Spinal cord (tissue), 10 donors: ENCODE measurements around the gene MTHFD1. TPM values are rescaled to one million over a fixed set of nuclear protein-coding genes. Genes with fewer than 3 reads are reported as not detected.

ENCODE experiments used
- DNase-seq, 6 donors: peaks; one replicate each; pipeline versions ENCODE4 v3.0.0 to v3.0.0-alpha.2; 2013 to 2015; ENCODE audit warnings: low spot score in 6 of 6, low read depth in 4 of 6
- H3K27ac ChIP-seq: one replicate; pipeline ENCODE4 v1.5.1; 2013; ENCODE audit warnings: low read depth, low read length, control low read depth
- H3K27me3 ChIP-seq: one replicate; pipeline ENCODE4 v1.6.1; 2013; ENCODE audit warnings: low read length; ENCODE audit not compliant: control insufficient read depth, insufficient read depth
- H3K36me3 ChIP-seq: one replicate; pipeline ENCODE4 v1.6.1; 2013; ENCODE audit warnings: low read length; ENCODE audit not compliant: control insufficient read depth, insufficient read depth
- H3K4me1 ChIP-seq: one replicate; pipeline ENCODE4 v1.6.1; 2013; ENCODE audit warnings: low read length; ENCODE audit not compliant: control insufficient read depth, insufficient read depth
- H3K4me3 ChIP-seq: one replicate; pipeline ENCODE4 v1.5.1; 2013; ENCODE audit warnings: low read depth, low read length, control low read depth
- H3K9me3 ChIP-seq: one replicate; pipeline ENCODE4 v1.6.1; 2013; ENCODE audit warnings: low read length; ENCODE audit not compliant: control insufficient read depth, insufficient read depth
- WGBS: methylation state at CpG from one replicate; pipeline ENCODE4 v1.1.5; 2013; ENCODE audit warnings: missing lambda C conversion rate; ENCODE audit not compliant: insufficient coverage; 5-methylcytosine and 5-hydroxymethylcytosine counted together
- polyA plus RNA-seq, 2 donors: library from polyadenylated mRNA; unstranded; fragments of 120-200 nt; gene quantifications; one replicate each; pipeline ENCODE4 v1.2.1, GENCODE V29; 2013; ENCODE audit not compliant: insufficient read length in 2 of 2
- total RNA-seq, 2 donors: library from RNA; depleted of rRNA in 1 of 2; stranded (reverse); fragments of 120-200 nt in 1 of 2; fragments of >200 nt in 1 of 2; gene quantifications; one replicate each; pipeline versions ENCODE4 v1.2.3 to v1.2.4, GENCODE V29; 2013 to 2014
- donor health status: healthy.

Gene MTHFD1
- total and polyA plus RNA-seq, 4 donors: 30.4 to 83.3 (median 53.1) TPM

DNA sequence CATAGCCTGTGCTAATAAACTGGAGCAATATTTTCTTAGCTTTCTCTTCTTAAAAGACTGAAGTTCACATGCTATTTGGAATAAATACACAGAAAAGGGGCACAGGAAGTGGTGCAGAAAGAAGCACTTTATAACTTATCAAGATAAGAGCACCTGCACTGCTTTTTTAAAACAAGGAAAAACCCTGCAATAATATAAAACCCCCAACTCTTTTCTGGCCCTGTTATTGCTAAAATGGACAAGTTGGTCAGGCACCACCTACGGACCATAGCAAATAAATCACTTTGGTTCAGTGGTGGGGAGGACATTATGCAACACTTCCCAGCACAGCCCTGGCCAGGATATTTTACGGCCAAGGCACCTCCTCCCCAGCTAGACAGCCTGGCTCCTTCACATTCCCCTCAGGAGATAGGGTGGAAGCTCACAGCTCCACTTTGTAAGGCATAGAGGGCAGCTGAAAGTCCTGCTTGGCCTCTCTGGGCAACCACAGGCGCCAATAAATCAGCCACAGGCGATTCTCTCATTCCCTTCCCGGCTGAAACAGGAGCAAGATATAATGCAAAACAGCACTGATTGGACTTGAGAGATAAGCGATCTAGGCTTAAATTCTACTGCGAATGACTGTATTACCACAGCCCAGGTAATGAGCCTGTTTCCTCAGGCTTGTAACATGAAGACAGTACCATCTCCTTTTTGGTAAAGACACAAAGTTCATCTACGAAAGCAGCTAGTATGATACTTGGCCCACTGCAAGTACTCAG is 113.4 kb downstream of the MTHFD1 start:
- Histone ChIP-seq H3K27ac (peak overlapping the region; percentile 35), H3K36me3 (peaks cover 2% of the 10 kb centered on the region), H3K27me3 (no peaks in the 10 kb centered on the region), H3K9me3 (no peaks in the 10 kb centered on the region), H3K4me3 (no peak overlapping the region), H3K4me1 (peaks cover 13% of the 10 kb centered on the region)
- peak in 2 of 6 donors; percentile 9 to 38 for DNase-seq
- 54% methylated on average over 3 of the region's 8 CpGs for WGBS

DNA sequence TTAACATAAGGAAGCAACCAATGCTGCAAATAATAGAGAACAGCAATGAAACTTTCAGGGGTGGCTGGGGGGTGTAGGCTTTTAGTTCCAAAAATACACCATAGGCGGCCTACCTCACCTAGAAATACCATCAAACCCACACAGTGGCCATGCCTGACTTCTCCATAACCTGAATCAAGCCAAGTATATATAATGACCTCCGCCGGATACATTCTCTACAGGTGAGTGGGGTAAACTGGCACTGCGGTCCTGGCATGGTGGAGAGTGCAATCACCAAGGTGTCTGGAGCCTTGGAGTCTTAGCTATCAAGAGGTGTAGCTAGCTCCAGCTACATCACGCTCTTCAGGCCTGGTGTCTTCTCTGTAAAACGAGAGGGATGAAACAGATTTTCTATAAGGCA is 114.3 kb downstream of the MTHFD1 start:
- no peak for DNase-seq
- WGBS: no CpG with 5 or more reads among the region's 6 CpGs
- H3K9me3 ChIP-seq: no peaks in the 10 kb centered on the region
- H3K27me3 ChIP-seq: no peaks in the 10 kb centered on the region
- H3K27ac ChIP-seq: peak overlapping the region; percentile 99
- H3K4me1 ChIP-seq: peaks cover 13% of the 10 kb centered on the region
- peaks cover 2% of the 10 kb centered on the region for H3K36me3 ChIP-seq
- H3K4me3 ChIP-seq: peak overlapping the region; percentile 98

DNA sequence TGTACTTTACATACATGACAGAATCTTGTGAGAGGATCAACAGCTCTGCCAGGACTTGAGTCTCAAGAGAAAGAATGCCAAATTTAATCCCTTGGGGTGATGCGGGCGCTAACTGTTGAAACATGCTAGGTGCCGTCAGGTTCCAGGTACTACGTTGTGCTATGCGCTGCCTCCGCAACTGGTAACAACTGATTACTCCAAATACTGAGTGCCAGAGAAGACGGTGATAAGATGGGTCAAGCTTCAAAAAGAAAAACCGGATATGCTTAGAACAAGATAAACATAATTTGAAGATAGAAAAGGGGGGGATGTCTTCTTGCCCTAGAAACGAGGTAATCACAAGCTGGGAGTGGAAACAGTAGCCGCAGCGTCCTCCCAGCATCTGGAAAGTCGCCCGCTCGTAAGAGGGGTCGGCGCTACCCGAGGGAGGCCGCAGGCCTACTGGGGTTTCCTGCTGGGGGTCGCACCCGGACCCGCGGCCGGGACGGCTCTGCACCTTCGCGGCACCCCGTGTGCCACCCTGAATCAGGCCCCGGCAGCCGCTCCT is 114.8 kb downstream of the MTHFD1 start:
- no peaks in the 10 kb centered on the region for H3K9me3 ChIP-seq
- under 1% methylated on average over 24 of the region's 29 CpGs for WGBS
- H3K4me1 ChIP-seq: peaks cover 13% of the 10 kb centered on the region
- DNase-seq: peak in 2 of 6 donors; percentile 46 to 67
- peak overlapping the region; percentile 99 for H3K27ac ChIP-seq
- H3K27me3 ChIP-seq: no peaks in the 10 kb centered on the region
- H3K4me3 ChIP-seq: peak overlapping the region; percentile 98
- peaks cover 2% of the 10 kb centered on the region for H3K36me3 ChIP-seq

DNA sequence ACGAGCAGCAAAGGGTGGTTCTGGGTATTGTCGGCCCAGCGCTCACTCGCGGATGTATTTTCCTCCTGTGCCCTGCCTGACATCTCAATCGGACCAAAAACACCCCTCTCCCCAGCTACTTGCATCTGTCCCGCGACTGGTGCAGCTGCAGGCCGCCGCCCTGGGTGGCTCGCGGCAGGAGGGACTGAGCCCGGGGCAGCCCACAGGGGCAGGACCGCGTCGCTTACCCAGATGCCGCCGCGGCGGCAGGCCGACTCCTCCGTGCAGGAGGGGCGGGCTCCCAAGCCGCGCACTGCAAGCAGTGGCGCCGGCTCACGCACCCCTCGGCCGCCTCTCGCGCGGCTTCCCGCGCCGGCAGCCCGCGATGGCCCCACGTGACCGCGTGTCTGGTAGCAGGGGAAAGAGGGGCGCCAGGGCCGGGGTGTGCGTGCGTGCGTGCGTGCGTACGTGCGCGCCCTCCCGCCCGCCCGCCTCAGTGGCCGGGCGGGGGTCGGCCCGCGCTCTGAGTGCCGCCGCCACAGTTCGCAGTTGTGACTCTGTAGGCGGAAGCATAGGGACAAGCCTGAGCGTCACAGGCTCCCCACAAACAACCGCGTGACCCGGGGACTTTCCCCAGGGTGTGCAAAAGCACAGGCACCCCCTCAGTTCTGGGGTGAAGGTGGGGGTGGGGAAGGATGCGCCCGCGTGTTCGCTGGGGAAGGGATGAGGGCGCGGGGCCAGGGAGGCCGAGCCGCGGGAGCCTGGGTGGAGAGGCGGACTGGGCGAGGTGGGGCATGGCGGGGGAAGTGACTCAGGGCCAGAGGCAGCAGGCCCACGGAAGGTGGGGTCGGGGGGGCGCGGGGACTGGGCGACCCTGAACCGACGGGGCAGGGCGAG is 115.5 kb downstream of the MTHFD1 start, which contains the start of gene ZBTB25:
TSS of gene ZBTB25 (minus strand) at position 405 of the 876 bp plus-strand sequence. CDS start 13,305 bp downstream, outside the sequence.
- Histone ChIP-seq H3K27ac (peak within 1 kb of the TSS; percentile 99), H3K27me3 (no peaks in the 10 kb centered on the region), H3K4me3 (peak within 1 kb of the TSS; percentile 98), H3K4me1 (peaks cover 13% of the 10 kb centered on the region), H3K9me3 (no peaks in the 10 kb centered on the region), H3K36me3 (peaks cover 2% of the 10 kb centered on the region)
- DNase-seq: peak; percentile 70 to 98 (median 88)
- under 1% methylated on average over 87 of the region's 87 CpGs for WGBS

DNA sequence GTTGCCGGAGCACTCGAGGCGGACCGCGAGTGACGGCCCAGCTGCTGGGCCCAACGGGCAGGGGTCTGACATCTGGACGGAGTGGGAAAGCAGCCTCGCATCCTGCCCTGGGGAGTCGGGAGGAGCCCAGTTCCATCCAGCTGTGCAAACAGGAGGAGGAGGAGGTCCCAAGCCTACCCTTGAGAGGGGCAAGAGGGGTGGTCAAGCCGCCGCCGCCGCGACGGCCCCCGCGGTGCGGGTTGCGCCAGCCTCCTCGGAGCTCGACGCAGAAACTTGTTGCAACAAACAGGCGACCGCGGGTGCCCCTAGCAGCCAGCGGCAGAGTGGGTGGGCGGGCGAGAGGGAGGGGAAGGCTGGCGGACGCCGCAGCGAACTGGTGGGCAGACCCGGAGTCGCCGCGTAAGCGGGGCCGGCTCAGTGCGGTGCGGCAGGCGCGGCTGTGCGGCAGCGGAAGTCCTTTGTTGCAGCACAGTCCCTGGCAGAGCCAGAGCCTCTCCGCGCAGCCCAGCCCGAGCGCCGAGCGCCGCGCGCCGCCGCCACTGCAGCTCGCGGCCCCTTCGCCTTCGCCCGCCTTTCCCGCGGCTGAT is 116.2 kb downstream of the MTHFD1 start, which contains the start of gene ZBTB1:
TSS of gene ZBTB1 (plus strand) at position 461 of the 587 bp plus-strand sequence. CDS start 16,735 bp downstream, outside the sequence.
- Histone ChIP-seq H3K27ac (peak within 1 kb of the TSS; percentile 99), H3K4me1 (peaks cover 13% of the 10 kb centered on the region), H3K36me3 (peaks cover 2% of the 10 kb centered on the region), H3K27me3 (no peaks in the 10 kb centered on the region), H3K4me3 (peak within 1 kb of the TSS; percentile 98), H3K9me3 (no peaks in the 10 kb centered on the region)
- WGBS: under 1% methylated on average over 63 of the region's 63 CpGs
- peak; percentile 47 to 90 (median 62) for DNase-seq

DNA sequence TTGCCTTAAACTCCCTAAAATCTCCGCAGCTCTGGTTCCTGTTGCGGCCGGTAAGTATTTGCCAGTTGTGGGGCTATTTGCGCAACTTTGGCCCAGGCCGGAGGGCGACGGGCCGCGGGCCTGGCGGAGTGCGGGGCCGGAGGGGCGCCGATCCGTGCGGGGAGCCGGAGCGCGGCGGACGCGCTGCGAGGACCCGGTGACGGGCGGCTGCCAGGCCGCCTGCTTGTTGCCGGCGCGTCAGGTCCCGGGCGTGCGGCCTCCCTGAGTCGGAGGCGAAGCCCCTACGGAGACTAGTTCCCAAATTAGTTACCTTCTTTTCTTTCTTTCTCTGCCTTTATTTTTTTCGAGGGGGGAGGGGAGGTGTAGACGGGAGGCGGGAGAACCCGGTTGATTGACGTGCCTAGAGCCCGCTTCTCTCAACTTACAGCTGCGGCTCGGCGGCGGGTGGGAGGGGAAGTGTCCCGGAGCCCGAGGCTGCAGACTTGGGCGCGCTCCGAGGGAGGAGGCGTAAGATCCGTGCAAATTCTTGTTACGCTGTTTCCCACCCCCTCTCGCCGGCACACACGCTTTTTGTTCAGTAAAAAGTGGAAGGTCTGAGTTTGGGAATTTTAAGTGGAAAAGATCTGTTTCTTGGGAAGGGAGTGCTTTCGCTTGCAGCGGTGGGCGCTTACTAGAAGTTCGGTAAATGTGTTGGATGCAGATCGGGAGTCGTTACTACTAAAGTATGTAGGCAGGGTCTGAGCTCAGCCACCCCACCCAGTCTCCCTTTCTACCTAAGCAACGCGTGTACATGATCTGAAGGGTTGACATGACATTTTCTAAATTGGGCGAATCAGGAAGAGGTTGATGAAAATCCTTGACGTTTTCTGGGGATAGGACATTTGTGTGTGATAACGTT is 117.0 kb downstream of the MTHFD1 start:
- Histone ChIP-seq H3K27me3 (no peaks in the 10 kb centered on the region), H3K36me3 (peaks cover 2% of the 10 kb centered on the region), H3K4me3 (peak overlapping the region; percentile 98), H3K9me3 (no peaks in the 10 kb centered on the region), H3K4me1 (peaks cover 13% of the 10 kb centered on the region), H3K27ac (peak overlapping the region; percentile 99)
- DNase-seq: peak; percentile 61 to 95 (median 76)
- WGBS: under 1% methylated on average over 50 of the region's 68 CpGs

DNA sequence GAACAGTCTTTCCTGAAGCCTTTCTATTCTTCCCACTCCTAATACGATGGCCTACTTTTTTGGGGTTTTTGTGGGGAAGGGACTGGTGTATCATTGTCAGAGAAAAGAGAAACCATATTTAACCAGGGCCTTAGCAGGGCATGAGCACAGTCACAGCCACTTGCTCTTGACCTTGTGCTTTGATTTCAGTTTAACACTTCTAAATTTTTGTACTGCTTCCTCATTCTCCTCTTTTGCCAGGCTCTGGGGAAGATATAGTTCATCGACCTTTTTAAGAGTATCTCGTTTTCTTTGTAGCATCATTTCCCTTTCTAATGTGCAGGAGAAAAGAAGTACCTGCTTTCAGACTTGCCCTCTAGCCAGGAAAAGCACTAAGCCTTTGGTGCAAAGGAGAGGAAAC is 118.6 kb downstream of the MTHFD1 start:
- DNase-seq: no peak
- Histone ChIP-seq H3K36me3 (peaks cover 2% of the 10 kb centered on the region), H3K4me3 (peak overlapping the region; percentile 2), H3K27me3 (no peaks in the 10 kb centered on the region), H3K27ac (no peak overlapping the region), H3K4me1 (peaks cover 10% of the 10 kb centered on the region), H3K9me3 (no peaks in the 10 kb centered on the region)
- no CpG with 5 or more reads among the region's 3 CpGs for WGBS

DNA sequence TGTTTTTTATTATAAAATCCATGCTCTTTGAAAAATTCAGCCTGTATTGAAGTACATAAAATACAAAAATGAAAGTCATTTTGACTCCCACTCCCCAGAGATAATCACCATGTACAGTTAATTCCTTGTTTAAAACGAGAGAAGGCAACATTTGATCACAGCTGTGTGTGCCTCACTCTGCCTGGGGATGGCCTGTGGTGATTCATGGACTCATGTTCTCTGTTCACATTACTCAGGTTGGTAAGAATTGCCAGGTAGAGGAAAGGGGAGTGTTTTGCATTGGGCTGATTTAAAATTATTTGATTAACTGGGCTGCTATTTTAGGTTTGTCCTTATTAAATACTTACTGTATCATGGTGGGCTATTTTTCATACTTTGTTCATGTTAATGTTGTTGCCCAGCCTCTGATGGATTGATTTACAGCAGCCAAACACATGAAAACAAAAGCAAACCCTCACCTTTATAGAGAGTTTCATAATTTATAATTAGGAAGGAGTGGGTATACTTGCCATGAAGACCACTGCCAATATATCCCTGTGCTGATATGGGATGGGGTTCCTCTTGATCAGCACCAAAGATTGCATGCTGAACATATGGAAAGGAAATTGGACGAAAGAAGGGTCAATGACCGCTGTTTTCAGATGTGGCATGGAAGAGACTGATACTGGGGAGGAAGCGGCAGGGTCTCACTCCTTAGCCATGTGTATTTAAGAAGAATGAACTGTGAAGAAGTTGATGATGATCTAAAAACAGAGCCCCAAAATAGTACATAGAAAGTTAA is 119.4 kb downstream of the MTHFD1 start:
- 86% methylated on average over 2 of the region's 4 CpGs for WGBS
- no peak for DNase-seq
- Histone ChIP-seq H3K9me3 (no peaks in the 10 kb centered on the region), H3K36me3 (peaks cover 2% of the 10 kb centered on the region), H3K27me3 (no peaks in the 10 kb centered on the region), H3K4me3 (no peak overlapping the region), H3K4me1 (peaks cover 6% of the 10 kb centered on the region), H3K27ac (no peak overlapping the region)
